Neural cell (in vitro differentiated cells): ENCODE results near the gene SEC61B.

Experiments used
- CTCF ChIP-seq: fragments of 450-650 bp; IDR thresholded peaks from 2 replicates; pipeline ENCODE4 v1.5.1; 2014; ENCODE audit warnings: antibody characterized with exemption, mild to moderate bottlenecking, moderate library complexity; ENCODE audit not compliant: poor library complexity, severe bottlenecking
- EP300 ChIP-seq: fragments of 450-650 bp; conservative IDR thresholded peaks from 2 replicates; pipeline ENCODE4 v1.6.1; 2014; ENCODE audit warnings: antibody characterized with exemption, mild to moderate bottlenecking, moderate library complexity; ENCODE audit not compliant: poor library complexity, severe bottlenecking
- EZH2 ChIP-seq: fragments of 200-600, 300-800 bp; shearing (Covaris generic), sonication (generic); IDR thresholded peaks from 2 replicates; pipeline ENCODE4 v1.6.1; 2014; ENCODE audit warnings: antibody characterized with exemption, low read length, borderline replicate concordance, mild to moderate bottlenecking; ENCODE audit not compliant: insufficient read depth, poor library complexity, severe bottlenecking
- POLR2AphosphoS5 ChIP-seq: IDR thresholded peaks from 2 replicates; pipeline ENCODE4 v1.6.1; 2012
- RAD21 ChIP-seq: fragments of 450-650 bp; conservative IDR thresholded peaks from 2 replicates; pipeline ENCODE4 v1.6.1; 2014; ENCODE audit warnings: antibody characterized with exemption, mild to moderate bottlenecking, moderate library complexity
- REST ChIP-seq: IDR thresholded peaks from 2 replicates; pipeline ENCODE4 v1.6.1; 2012; ENCODE audit warnings: borderline replicate concordance

DNA sequence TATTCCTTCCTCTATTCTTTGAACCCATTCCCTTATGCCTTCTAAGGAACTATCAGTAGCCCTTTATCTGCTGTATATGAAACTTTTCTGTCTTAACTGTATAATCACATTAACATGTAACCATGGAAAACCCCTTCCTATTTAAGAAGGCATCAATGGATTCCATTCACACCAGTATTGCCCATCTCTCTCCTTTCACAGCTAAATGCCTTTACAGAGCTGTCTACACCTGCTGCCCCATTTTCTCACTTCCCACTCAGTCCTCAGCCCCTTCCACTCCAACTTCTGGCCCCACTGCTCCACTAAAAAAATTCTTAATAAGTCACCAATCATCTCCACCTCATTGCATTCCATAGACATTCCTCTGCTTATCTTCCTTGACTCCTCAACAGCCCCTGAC is 50.8 kb downstream of the SEC61B start:
- TF ChIP-seq CTCF (no peak), EZH2 (no peak), EP300 (no peak), REST (no peak), POLR2AphosphoS5 (no peak), RAD21 (no peak)
